Naive thymus-derived CD8-positive, alpha-beta T cell (primary cell): ENCODE data around the gene ILKAP. TPM values are rescaled to one million over a fixed set of nuclear protein-coding genes. Genes with fewer than 3 reads are reported as not detected.

Experiments
- ATAC-seq, 2 donors: fragments of 150-1000 bp; cut with Tn5 transposase in 1 of 2; sonication (Bioruptor Pico), chemical (Tn5 transposase) in 1 of 2; 1 replicate in 1 of 2; 2 replicates in 1 of 2; pipeline ENCODE4 v1.10.0; 2021; ENCODE audit warnings: mild to moderate bottlenecking in 2 of 2, moderate library complexity in 2 of 2
- POLR2A ChIA-PET: fragments of 350-600 bp; sonication (Branson Sonifier 250); formaldehyde crosslinking; loops from one replicate; lab custom pipeline; 2021; ENCODE audit warnings: antibody characterized with exemption; lab: Charles Lee
- DNase-seq, 10 donors: peaks; one replicate each; pipeline versions ENCODE4 v3.0.0 to v3.0.0-alpha.2; 2020 to 2022
- H3K27ac Mint-ChIP-seq, 10 donors: one replicate each; pipeline ENCODE4 v1.8.0; 2020 to 2022; ENCODE audit warnings: mild to moderate bottlenecking in 10 of 10, mixed read lengths in 10 of 10, moderate library complexity in 4 of 10, inconsistent platforms in 1 of 10
- H3K27me3 Mint-ChIP-seq, 5 donors: one replicate each; pipeline ENCODE4 v1.8.0; 2021 to 2022; ENCODE audit warnings: mixed read lengths in 5 of 5
- H3K36me3 Mint-ChIP-seq, 3 donors: one replicate each; pipeline ENCODE4 v1.8.0; 2020 to 2022; ENCODE audit warnings: mixed read lengths in 3 of 3, mild to moderate bottlenecking in 2 of 3, inconsistent platforms in 1 of 3
- H3K4me1 Mint-ChIP-seq, 4 donors: one replicate each; pipeline ENCODE4 v1.8.0; 2021 to 2022; ENCODE audit warnings: mixed read lengths in 4 of 4
- H3K4me3 Mint-ChIP-seq, 10 donors: one replicate each; pipeline ENCODE4 v1.8.0; 2020 to 2022; ENCODE audit warnings: mild to moderate bottlenecking in 10 of 10, mixed read lengths in 10 of 10, moderate library complexity in 6 of 10, inconsistent platforms in 1 of 10
- H3K9me3 Mint-ChIP-seq, 9 donors: one replicate each; pipeline ENCODE4 v1.8.0; 2020 to 2022; ENCODE audit warnings: mixed read lengths in 9 of 9, mild to moderate bottlenecking in 3 of 9, inconsistent platforms in 1 of 9, moderate library complexity in 1 of 9
- polyA plus RNA-seq, 3 donors: library from polyadenylated mRNA; unstranded; fragments of 300-500 nt; fragmentation: Illumina TruSeq; gene quantifications; one replicate each; pipeline ENCODE4 v1.2.3, GENCODE V29; 2021
- total RNA-seq, 8 experiments: library from RNA in 2 of 8; stranded (reverse) in 2 of 8; gene quantifications; one replicate each; pipeline ENCODE4 v1.2.3 and lab custom pipeline; 2021 to 2026

The ILKAP gene
- total and polyA plus RNA-seq, 5 experiments from 2014 or later = 39.1 to 100 (median 42.1) TPM

GRCh38 chr2:238123218-238123971, 80.1 kb downstream of the ILKAP start:
- Mint-ChIP-seq H3K9me3 (no peaks in the 10 kb centered on the region), H3K4me1 (no peaks in the 10 kb centered on the region), H3K4me3 (no peak overlapping the region), H3K27me3 (peaks cover 0 to 8% (median 0%) of the 10 kb centered on the region in 5 donors), H3K36me3 (no peaks in the 10 kb centered on the region), H3K27ac (no peak overlapping the region)
- no peak for ATAC-seq
- DNase-seq = no peak
- POLR2A ChIA-PET = no interaction called here

GRCh38 chr2:238122287-238123217, 80.9 kb downstream of the ILKAP start:
- DNase-seq = peak in 2 of 10 donors; percentile 1 to 47
- ATAC-seq = no peak
- Mint-ChIP-seq H3K4me1 (no peaks in the 10 kb centered on the region), H3K27ac (no peak overlapping the region), H3K9me3 (no peaks in the 10 kb centered on the region), H3K27me3 (peaks cover 0 to 11% (median under 1%) of the 10 kb centered on the region in 5 donors), H3K4me3 (no peak overlapping the region), H3K36me3 (no peaks in the 10 kb centered on the region)
- POLR2A ChIA-PET = no interaction called here

GRCh38 chr2:238121511-238122286, 81.8 kb downstream of the ILKAP start:
- H3K27me3 Mint-ChIP-seq = peaks cover 0 to 11% (median 2%) of the 10 kb centered on the region in 5 donors
- no peaks in the 10 kb centered on the region for H3K36me3 Mint-ChIP-seq
- peak in 1 of 10 donors; percentile 0 for DNase-seq
- ATAC-seq = no peak
- no peaks in the 10 kb centered on the region for H3K4me1 Mint-ChIP-seq
- no peaks in the 10 kb centered on the region for H3K9me3 Mint-ChIP-seq
- POLR2A ChIA-PET = no interaction called here
- H3K4me3 Mint-ChIP-seq = no peak overlapping the region
- no peak overlapping the region for H3K27ac Mint-ChIP-seq

- Mint-ChIP-seq H3K27ac (no peak overlapping the region), H3K27me3 (peaks cover 0 to 11% (median 2%) of the 10 kb centered on the region in 5 donors), H3K9me3 (no peaks in the 10 kb centered on the region), H3K4me3 (no peak overlapping the region), H3K4me1 (no peaks in the 10 kb centered on the region), H3K36me3 (no peaks in the 10 kb centered on the region)
- DNase-seq = no peak
- POLR2A ChIA-PET = no interaction called here
- ATAC-seq = no peak
These were observed 82.8 kb downstream of the ILKAP start for GRCh38 chr2:238120463-238121298.

Other genes with a start within 250 kb of the ILKAP start
- gene UBE2F, start 236.7 kb downstream of the ILKAP start, total RNA-seq = 10 to 100 TPM; 33.9 to 35.2 TPM
- 10 to 100 TPM; 41.5 to 67.3 (median 67.0) TPM for gene UBE2F, start 236.7 kb downstream of the ILKAP start, polyA plus RNA-seq
- gene SCLY, start 142.7 kb downstream of the ILKAP start, total RNA-seq = 10 to 100 TPM; 31.0 to 31.2 TPM
- 10 to 100 TPM; 10.8 to 17.1 (median 10.9) TPM for gene SCLY, start 142.7 kb downstream of the ILKAP start, polyA plus RNA-seq
- gene ESPNL, start 103.4 kb downstream of the ILKAP start, total RNA-seq = under 1 TPM; 0.16 to 0.34 TPM
- gene ESPNL, start 103.4 kb downstream of the ILKAP start, polyA plus RNA-seq = not detected
- gene KLHL30, start 65.0 kb downstream of the ILKAP start, total RNA-seq = not detected
- not detected for gene KLHL30, start 65.0 kb downstream of the ILKAP start, polyA plus RNA-seq
- not detected for gene ERFE, start 44.7 kb downstream of the ILKAP start, total RNA-seq
- not detected for gene ERFE, start 44.7 kb downstream of the ILKAP start, polyA plus RNA-seq
- 1 to 10 TPM; 1.7 to 2.0 TPM for gene HES6, start 36.3 kb upstream of the ILKAP start, total RNA-seq
- gene HES6, start 36.3 kb upstream of the ILKAP start, polyA plus RNA-seq = 1 to 10 TPM in 1 of 3 donors, under 1 TPM in 1, not detected in 1; 0.33 to 2.0 TPM
- gene PER2, start 84.9 kb upstream of the ILKAP start, total RNA-seq = 10 to 100 TPM; 10.3 to 11.1 TPM
- gene PER2, start 84.9 kb upstream of the ILKAP start, polyA plus RNA-seq = 1 to 10 TPM; 4.0 to 6.5 (median 4.7) TPM
- 1 to 10 TPM; 8.3 to 9.8 TPM for gene TRAF3IP1, start 116.8 kb upstream of the ILKAP start, total RNA-seq
- 1 to 10 TPM; 4.8 to 6.7 (median 5.0) TPM for gene TRAF3IP1, start 116.8 kb upstream of the ILKAP start, polyA plus RNA-seq
- gene ASB1, start 223.2 kb upstream of the ILKAP start, total RNA-seq = 10 to 100 TPM; 53.3 TPM
- 10 to 100 TPM; 23.3 to 35.7 (median 26.1) TPM for gene ASB1, start 223.2 kb upstream of the ILKAP start, polyA plus RNA-seq